ENCODE measurements around the gene IL1RN. TPM values are rescaled to one million over a fixed set of nuclear protein-coding genes. Genes with fewer than 3 reads are reported as not detected.

The IL1RN gene
- total and polyA plus RNA-seq, 2 of the 13 experiments (the other 11 are each of a cell fraction or from before 2014, with no cell fraction given) = 21.2 to 101 TPM

DNA sequence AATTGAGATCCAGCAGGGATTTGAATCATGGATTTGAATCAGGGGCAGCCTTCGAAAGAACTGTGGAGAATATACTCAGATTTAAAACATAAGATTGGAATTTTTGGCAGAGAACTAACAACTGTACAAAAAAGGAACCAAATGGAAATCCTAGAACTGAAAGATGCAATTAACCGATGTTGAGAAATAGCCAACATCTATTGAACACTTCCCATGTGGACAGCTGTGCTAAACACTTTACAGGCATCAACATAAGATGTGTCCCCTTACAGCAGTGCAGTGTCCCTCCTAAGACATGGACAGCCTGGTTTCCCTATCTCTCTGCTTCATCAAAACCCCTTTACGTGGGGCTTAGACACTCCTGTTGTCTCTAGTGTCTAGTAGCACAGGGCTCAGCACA, 3.7 kb upstream of the IL1RN start:
- no peak for FAIRE-seq
- TF ChIP-seq GMEB2 (CRISPR knock-in tag; IDR thresholded peaks at IDR 0.05; ENCODE audit: low read depth) (no peak), ZNF7 (CRISPR knock-in tag; IDR thresholded peaks at IDR 0.05) (no peak), TMF1 (CRISPR knock-in tag; IDR thresholded peaks at IDR 0.05; ENCODE audit: low read depth) (no peak), ZNF232 (CRISPR knock-in tag; IDR thresholded peaks at IDR 0.05; ENCODE audit: borderline replicate concordance) (no peak), ZNF660 (CRISPR knock-in tag; IDR thresholded peaks at IDR 0.05; ENCODE audit: borderline replicate concordance, low read depth) (no peak), MIXL1 (CRISPR knock-in tag; IDR thresholded peaks at IDR 0.05) (no peak), GRHL1 (CRISPR knock-in tag; conservative IDR thresholded peaks at IDR 0.05) (no peak), AGO1 (IDR thresholded peaks at IDR 0.05; ENCODE audit: low read depth, low read length, poor library complexity, severe bottlenecking) (no peak), ZNF124 (CRISPR knock-in tag; IDR thresholded peaks at IDR 0.05) (no peak), ZNF44 (CRISPR knock-in tag; IDR thresholded peaks at IDR 0.05) (no peak), ZNF230 (CRISPR knock-in tag; IDR thresholded peaks at IDR 0.05) (no peak), UBTF (CRISPR knock-in tag; IDR thresholded peaks at IDR 0.05) (no peak)
- TF ChIP-seq, protein P1, sequence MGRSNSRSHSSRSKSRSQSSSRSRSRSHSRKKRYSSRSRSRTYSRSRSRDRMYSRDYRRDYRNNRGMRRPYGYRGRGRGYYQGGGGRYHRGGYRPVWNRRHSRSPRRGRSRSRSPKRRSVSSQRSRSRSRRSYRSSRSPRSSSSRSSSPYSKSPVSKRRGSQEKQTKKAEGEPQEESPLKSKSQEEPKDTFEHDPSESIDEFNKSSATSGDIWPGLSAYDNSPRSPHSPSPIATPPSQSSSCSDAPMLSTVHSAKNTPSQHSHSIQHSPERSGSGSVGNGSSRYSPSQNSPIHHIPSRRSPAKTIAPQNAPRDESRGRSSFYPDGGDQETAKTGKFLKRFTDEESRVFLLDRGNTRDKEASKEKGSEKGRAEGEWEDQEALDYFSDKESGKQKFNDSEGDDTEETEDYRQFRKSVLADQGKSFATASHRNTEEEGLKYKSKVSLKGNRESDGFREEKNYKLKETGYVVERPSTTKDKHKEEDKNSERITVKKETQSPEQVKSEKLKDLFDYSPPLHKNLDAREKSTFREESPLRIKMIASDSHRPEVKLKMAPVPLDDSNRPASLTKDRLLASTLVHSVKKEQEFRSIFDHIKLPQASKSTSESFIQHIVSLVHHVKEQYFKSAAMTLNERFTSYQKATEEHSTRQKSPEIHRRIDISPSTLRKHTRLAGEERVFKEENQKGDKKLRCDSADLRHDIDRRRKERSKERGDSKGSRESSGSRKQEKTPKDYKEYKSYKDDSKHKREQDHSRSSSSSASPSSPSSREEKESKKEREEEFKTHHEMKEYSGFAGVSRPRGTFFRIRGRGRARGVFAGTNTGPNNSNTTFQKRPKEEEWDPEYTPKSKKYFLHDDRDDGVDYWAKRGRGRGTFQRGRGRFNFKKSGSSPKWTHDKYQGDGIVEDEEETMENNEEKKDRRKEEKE (IDR thresholded peaks at IDR 0.05) = no peak
- TF ChIP-seq, protein P2, sequence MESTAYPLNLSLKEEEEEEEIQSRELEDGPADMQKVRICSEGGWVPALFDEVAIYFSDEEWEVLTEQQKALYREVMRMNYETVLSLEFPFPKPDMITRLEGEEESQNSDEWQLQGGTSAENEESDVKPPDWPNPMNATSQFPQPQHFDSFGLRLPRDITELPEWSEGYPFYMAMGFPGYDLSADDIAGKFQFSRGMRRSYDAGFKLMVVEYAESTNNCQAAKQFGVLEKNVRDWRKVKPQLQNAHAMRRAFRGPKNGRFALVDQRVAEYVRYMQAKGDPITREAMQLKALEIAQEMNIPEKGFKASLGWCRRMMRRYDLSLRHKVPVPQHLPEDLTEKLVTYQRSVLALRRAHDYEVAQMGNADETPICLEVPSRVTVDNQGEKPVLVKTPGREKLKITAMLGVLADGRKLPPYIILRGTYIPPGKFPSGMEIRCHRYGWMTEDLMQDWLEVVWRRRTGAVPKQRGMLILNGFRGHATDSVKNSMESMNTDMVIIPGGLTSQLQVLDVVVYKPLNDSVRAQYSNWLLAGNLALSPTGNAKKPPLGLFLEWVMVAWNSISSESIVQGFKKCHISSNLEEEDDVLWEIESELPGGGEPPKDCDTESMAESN (CRISPR knock-in tag; conservative IDR thresholded peaks at IDR 0.05) = no peak

More for the DNA sequence above, 3.7 kb upstream of the IL1RN start:
- WGBS (ENCODE audit: low lambda C conversion rate) = 83% methylated on average over 3 of the region's 3 CpGs
- Histone ChIP-seq H3K9me3 (ENCODE audit: low read length) (no peaks in the 10 kb centered on the region), H3K9ac (ENCODE audit: insufficient read depth, low read depth, low read length) (no peak overlapping the region), H3K79me2 (ENCODE audit: insufficient read depth, low read length) (peaks cover 14% of the 10 kb centered on the region), H3K4me3 (replicated peaks in 1 of 3; ENCODE audit: insufficient read depth in 1 of 3, low read depth in 2 of 3, low read length in 3 of 3) (no peak overlapping the region), H4K20me1 (ENCODE audit: insufficient read depth, low read length) (no peaks in the 10 kb centered on the region), H3K27me3 (ENCODE audit: control insufficient read depth in 1 of 2, insufficient read depth in 2 of 2, low read length in 2 of 2) (peaks cover 0 to 9% of the 10 kb centered on the region in 2 experiments; a peak in 2 of 5 replicates), H2AFZ (ENCODE audit: low read length) (no peak overlapping the region), H3K4me1 (ENCODE audit: insufficient read depth, low read length) (peaks cover 74% of the 10 kb centered on the region), H3K36me3 (replicated peaks in 1 of 2; ENCODE audit: control insufficient read depth in 1 of 2, insufficient read depth in 2 of 2, low read length in 2 of 2) (no peaks in the 10 kb centered on the region; a peak in 1 of 5 replicates), H3K4me2 (ENCODE audit: low read depth, low read length) (no peak overlapping the region), H3K27ac (ENCODE audit: extremely low read length, insufficient read depth, low read length) (no peak overlapping the region)
- DNase-seq (ENCODE audit: low spot score) = no peak
- BruUV-seq (replicated peaks) = no TSS peak
- intact Hi-C loops (cut with micrococcal nuclease; ENCODE audit: unreplicated experiment) (no loop called here), in situ Hi-C loops (cut with HindIII; ENCODE audit: extremely low pct_ligation_motif_present, low pct_unique_long_range_greater_than_20kb) (no loop called here)
- ATAC-seq = no peak
- CTCF ChIA-PET (ENCODE audit: low intra/inter-chr PET ratio, low total read pairs) = no interaction called here
- POLR2A ChIA-PET = interaction anchor here (1.3 to 4.4 kb wide), 2 partner anchors 34 to 43 kb away, joined by 4 to 45 read pairs; no protein-coding TSS in a partner anchor
